Astrocyte of the spinal cord (primary cell): ENCODE measurements around the gene RIMS1.

Source experiments
- DNase-seq: peaks from one replicate; pipeline ENCODE4 v3.0.0; 2011; ENCODE audit warnings: low read depth, low spot score
- H3K4me3 ChIP-seq: 2 replicates; pipeline ENCODE4 v1.5.1; 2011; ENCODE audit warnings: low read depth, mild to moderate bottlenecking, low read length, moderate library complexity
- in situ Hi-C: cut with HindIII; loops from 2 replicates; pipeline ENCODE4 v1.10.0; 2017; ENCODE audit warnings: low sequenced_read_pairs
- TF ChIP-seq, protein P1 (sequence below): IDR thresholded peaks from 2 replicates; pipeline ENCODE4 v1.5.1; 2012; ENCODE audit warnings: low read depth, mild to moderate bottlenecking, low read length, inconsistent platforms

Gene RIMS1

DNA sequence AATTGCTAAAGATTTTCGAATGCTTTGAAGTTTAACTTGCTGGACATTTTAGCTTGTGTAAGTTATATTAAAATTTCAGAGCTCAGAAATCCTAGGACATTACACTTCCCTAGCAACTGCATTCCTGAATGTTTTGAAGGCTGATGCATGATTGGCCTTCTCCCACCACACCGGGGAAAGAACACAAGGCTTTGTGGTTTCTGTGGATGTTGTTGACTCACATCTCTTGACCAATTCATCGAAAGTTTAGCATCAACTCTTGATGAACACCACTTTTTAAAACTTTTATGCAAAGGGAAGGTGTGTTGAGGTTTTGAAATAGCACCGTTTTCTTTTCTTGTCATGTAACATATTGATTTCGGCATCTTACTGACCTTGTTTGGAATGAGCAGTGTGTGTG lies 81.1 kb downstream of the RIMS1 start:
- DNase-seq = peak; percentile 64
- in situ Hi-C loops = no loop called here
- H3K4me3 ChIP-seq = no peak overlapping the region
- TF ChIP-seq, protein P1, sequence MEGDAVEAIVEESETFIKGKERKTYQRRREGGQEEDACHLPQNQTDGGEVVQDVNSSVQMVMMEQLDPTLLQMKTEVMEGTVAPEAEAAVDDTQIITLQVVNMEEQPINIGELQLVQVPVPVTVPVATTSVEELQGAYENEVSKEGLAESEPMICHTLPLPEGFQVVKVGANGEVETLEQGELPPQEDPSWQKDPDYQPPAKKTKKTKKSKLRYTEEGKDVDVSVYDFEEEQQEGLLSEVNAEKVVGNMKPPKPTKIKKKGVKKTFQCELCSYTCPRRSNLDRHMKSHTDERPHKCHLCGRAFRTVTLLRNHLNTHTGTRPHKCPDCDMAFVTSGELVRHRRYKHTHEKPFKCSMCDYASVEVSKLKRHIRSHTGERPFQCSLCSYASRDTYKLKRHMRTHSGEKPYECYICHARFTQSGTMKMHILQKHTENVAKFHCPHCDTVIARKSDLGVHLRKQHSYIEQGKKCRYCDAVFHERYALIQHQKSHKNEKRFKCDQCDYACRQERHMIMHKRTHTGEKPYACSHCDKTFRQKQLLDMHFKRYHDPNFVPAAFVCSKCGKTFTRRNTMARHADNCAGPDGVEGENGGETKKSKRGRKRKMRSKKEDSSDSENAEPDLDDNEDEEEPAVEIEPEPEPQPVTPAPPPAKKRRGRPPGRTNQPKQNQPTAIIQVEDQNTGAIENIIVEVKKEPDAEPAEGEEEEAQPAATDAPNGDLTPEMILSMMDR = no peak

DNA sequence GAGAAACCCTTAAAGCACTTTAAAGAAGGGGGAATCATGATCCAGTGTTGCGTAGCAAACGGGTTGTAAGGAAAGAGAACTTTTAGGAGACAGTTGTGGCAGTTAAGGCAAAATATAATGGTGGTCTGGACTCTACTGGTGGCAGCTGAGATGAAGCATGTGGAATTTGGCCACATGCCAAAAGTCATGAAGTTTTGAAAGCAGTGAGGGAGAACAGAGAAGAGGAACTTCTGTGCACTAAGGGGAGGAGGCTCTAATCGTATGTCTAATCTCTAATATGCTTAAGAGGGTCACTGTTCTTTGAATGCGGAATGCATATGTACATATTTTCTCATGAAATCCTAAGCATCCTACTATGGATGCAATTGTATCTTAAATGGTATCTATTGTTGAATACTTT lies 91.5 kb downstream of the RIMS1 start:
- H3K4me3 ChIP-seq = no peak overlapping the region
- no peak for DNase-seq
- TF ChIP-seq, protein P1 = no peak
- in situ Hi-C loops = no loop called here

DNA sequence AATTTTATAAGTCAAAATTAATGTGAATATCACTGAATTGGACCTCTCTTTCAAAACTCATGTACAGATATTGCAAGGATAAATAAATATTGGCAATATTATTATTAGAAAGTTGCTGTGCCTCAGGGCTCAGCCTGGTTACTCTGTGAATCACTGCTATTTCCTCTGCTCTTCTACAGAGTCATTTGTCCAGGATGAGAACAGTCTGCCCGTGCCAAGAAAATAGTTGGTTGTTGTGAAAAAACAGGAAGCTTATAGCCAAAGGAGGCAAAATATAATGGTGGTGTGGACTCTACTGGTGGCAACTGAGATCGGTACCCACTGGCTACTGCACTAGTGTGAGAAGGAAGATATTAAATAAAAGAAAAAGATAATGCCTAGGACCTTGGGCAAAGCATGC lies 93.6 kb downstream of the RIMS1 start:
- TF ChIP-seq, protein P1 = no peak
- no peak overlapping the region for H3K4me3 ChIP-seq
- no peak for DNase-seq
- in situ Hi-C loops = no loop called here

DNA sequence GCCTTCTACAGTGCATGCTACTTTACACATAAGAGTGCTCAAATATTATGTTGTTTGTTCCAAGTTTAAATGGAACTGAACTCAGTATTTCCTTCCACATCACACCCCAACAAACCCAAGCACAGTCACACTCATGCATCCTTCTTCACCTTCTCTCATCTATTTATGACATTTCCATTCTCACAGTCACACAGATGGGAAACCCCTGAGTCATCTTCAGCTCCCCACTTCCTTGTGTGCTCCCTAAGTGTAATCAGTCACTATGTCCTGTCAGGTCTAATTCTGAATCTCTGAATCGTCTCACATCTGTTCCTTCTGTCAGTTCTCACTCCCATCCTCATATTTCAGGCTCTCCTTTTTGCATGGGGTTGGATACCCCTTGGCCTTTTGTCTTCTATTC lies 96.0 kb downstream of the RIMS1 start:
- TF ChIP-seq, protein P1 = no peak
- in situ Hi-C loops = no loop called here
- DNase-seq = no peak
- H3K4me3 ChIP-seq = no peak overlapping the region

DNA sequence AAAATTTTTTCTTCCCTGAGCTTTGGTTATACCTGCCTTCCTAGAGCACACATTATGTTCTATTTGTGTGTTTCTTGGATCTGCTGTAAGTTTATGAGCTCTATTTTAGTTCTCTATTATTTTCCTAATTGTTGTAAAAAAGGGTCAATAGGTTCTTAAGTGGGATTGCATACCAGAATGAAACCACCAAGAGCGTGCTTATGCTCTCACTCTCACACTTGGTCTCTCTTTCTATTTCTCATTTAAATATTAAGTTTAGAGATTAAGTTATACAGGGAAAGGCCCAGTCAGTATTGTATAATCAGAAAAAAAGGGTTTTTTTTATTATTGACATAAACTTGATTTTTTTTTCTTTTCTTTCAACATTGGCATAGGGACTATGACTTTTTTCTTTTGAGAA lies 96.8 kb downstream of the RIMS1 start:
- H3K4me3 ChIP-seq = no peak overlapping the region
- no peak for DNase-seq
- in situ Hi-C loops = no loop called here
- TF ChIP-seq, protein P1 = no peak

DNA sequence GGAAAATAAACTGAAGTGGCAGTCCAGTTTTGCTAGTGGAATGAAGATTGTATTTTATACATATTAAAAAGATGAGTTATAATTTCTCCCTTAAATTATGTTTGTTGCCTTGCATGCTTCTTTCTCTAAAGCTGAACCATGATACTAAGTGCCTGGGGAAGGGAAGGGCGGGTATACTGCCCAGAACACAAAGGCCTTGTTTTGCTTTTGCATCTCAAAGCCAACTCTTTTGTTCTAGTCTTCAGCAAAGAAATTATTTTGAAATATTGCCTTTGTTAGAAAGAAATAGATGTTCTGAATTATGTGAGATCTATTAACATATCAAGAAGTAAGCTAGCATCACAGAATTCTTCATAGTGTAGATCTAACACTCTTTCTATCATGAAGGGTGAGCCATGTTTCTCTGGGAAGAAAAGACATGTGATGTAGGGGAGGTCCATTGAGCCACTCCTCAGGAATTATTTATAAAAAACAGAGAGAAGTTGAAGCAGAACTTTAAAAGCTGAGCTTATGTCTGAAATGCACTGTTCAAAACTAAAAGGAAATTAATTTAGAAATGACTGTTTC lies 108.4 kb downstream of the RIMS1 start:
- no peak overlapping the region for H3K4me3 ChIP-seq
- TF ChIP-seq, protein P1 = no peak
- in situ Hi-C loops = no loop called here
- no peak for DNase-seq

DNA sequence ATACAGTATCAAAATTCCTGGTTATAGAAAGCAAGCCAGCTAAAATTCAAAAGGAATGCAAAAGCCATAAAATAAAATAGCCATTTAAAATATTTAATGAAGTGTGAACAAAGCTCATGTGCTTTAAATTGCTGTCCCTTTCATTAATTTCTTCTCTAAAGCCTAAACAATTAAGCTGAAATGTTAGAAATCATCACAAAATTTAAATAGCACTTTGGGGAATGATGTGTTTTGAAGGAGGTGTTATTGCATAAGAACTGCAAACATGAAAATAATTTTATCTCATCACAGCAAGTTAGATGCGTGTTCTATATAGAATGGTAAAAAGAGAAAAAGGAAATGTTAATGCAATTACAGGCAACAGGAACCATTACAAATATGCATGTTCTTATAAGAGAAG lies 111.0 kb downstream of the RIMS1 start:
- in situ Hi-C loops = no loop called here
- H3K4me3 ChIP-seq = no peak overlapping the region
- TF ChIP-seq, protein P1 = no peak
- DNase-seq = no peak
